NCI-H226 (cell line): ENCODE results near the gene TROAP.
"Not testable (repeated sequence)": the region's sequence is repeated elsewhere in the genome, so short reads cannot be mapped to it uniquely, and the experiment has no call there.

Experiments
- DNase-seq: peaks from one replicate; pipeline ENCODE4 v3.0.0-alpha.2; 2015

Gene TROAP

GRCh38 chr12:49369411-49370145, 46.5 kb downstream of the TROAP start:
- DNase-seq: peak; percentile 53

GRCh38 chr12:49370539-49370938, 47.5 kb downstream of the TROAP start:
- DNase-seq: no peak

- no peak for DNase-seq
These were observed 52.4 kb downstream of the TROAP start for GRCh38 chr12:49375406-49375805.

GRCh38 chr12:49377386-49377785, 54.3 kb downstream of the TROAP start:
- DNase-seq: no peak

- DNase-seq: not testable (repeated sequence)
These were observed 57.1 kb downstream of the TROAP start for GRCh38 chr12:49380184-49380583.
